H1 (cell line): ENCODE data around the gene PIK3R6. TPM values are rescaled to one million over a fixed set of nuclear protein-coding genes. Genes with fewer than 3 reads are reported as not detected.

Experiments
- CTCF ChIA-PET: fragments of 300-600 bp; sonication (Branson Sonifier 250); formaldehyde crosslinking; loops from one replicate; lab custom pipeline; 2021; ENCODE audit not compliant: partially characterized antibody; lab: Charles Lee
- POLR2A ChIA-PET: fragments of 300-600 bp; sonication (Branson Sonifier 250); formaldehyde crosslinking; loops from one replicate; lab custom pipeline; 2021; ENCODE audit warnings: inconsistent platforms; ENCODE audit not compliant: partially characterized antibody; lab: Charles Lee
- DNase-seq, 2 experiments: peaks; one replicate each; pipeline versions ENCODE4 v3.0.0 to v3.0.0-alpha.2; 2010 to 2022; ENCODE audit warnings: low spot score in 2 of 2, low read depth in 1 of 2, mixed read lengths in 1 of 2
- FAIRE-seq: peaks from 2 replicates; lab custom pipeline; 2011; peaks lifted over from hg19 to GRCh38; lab: Jason Lieb, UNC
- H2AFZ ChIP-seq: 2 replicates; pipeline ENCODE4 v1.8.1; 2012; ENCODE audit warnings: low read length, inconsistent platforms
- H2AK5ac ChIP-seq: 2 replicates; pipeline ENCODE4 v1.6.1; 2013; ENCODE audit warnings: low read depth, low read length
- H2BK120ac ChIP-seq: replicated peaks from 2 replicates; pipeline ENCODE3; 2013; ENCODE audit warnings: low read depth, low read length, inconsistent platforms
- H2BK12ac ChIP-seq: 2 replicates; pipeline ENCODE4 v1.6.1; 2013; ENCODE audit warnings: low read depth, low read length
- H2BK15ac ChIP-seq: 2 replicates; pipeline ENCODE4 v1.6.1; 2013; ENCODE audit warnings: low read length
- H2BK20ac ChIP-seq: 2 replicates; pipeline ENCODE4 v1.6.1; 2013; ENCODE audit warnings: low read length
- H2BK5ac ChIP-seq: 2 replicates; pipeline ENCODE4 v1.6.1; 2013; ENCODE audit warnings: low read depth, low read length
- H3K14ac ChIP-seq: 2 replicates; pipeline ENCODE4 v1.6.1; 2013; ENCODE audit warnings: inconsistent platforms; ENCODE audit not compliant: insufficient read length
- H3K18ac ChIP-seq: 2 replicates; pipeline ENCODE4 v1.6.1; 2013; ENCODE audit warnings: low read length; ENCODE audit errors: extremely low read depth
- H3K23ac ChIP-seq: 2 replicates; pipeline ENCODE4 v1.6.1; 2013; ENCODE audit warnings: inconsistent platforms; ENCODE audit not compliant: insufficient read length
- H3K23me2 ChIP-seq: 2 replicates; pipeline ENCODE4 v1.6.1; 2013; ENCODE audit warnings: low read depth, low read length
- H3K27ac ChIP-seq: 2 replicates; pipeline ENCODE4 v1.6.1; 2011; ENCODE audit warnings: low read depth, low read length, inconsistent platforms
- H3K27me3 ChIP-seq, 4 experiments: replicated peaks in 1 of 4; 1 replicate in 1 of 4; 2 replicates in 3 of 4; pipeline versions ENCODE4 v1.6.1 to v1.8.1; 2011 to 2013; ENCODE audit warnings: low read length in 3 of 4, mild to moderate bottlenecking in 3 of 4, inconsistent platforms in 2 of 4, mixed read lengths in 2 of 4, moderate library complexity in 1 of 4; ENCODE audit not compliant: control insufficient read depth in 3 of 4, insufficient read depth in 3 of 4; ENCODE audit errors: extremely low read depth in 1 of 4
- H3K36me3 ChIP-seq, 4 experiments: 2 replicates each; pipeline versions ENCODE4 v1.6.1 to v1.8.1; 2011 to 2013; ENCODE audit warnings: mild to moderate bottlenecking in 4 of 4, low read length in 3 of 4, moderate library complexity in 2 of 4, control low read depth in 1 of 4, inconsistent platforms in 1 of 4; ENCODE audit not compliant: insufficient read depth in 4 of 4, control insufficient read depth in 2 of 4
- H3K4ac ChIP-seq: replicated peaks from 2 replicates; pipeline ENCODE3; 2013; ENCODE audit warnings: low read length, low read depth, mixed read lengths, inconsistent platforms; ENCODE audit not compliant: insufficient read length
- H3K4me1 ChIP-seq, 4 experiments: replicated peaks in 1 of 4; 1 replicate in 1 of 4; 2 replicates in 3 of 4; pipeline versions ENCODE4 v1.6.1 to v1.8.1; 2011 to 2013; ENCODE audit warnings: low read length in 3 of 4, inconsistent platforms in 2 of 4, mixed read lengths in 1 of 4; ENCODE audit not compliant: insufficient read depth in 4 of 4, control insufficient read depth in 3 of 4
- H3K4me2 ChIP-seq, 2 experiments: 2 replicates each; pipeline versions ENCODE4 v1.6.1 to v1.8.1; 2011 to 2013; ENCODE audit warnings: low read depth in 2 of 2, low read length in 2 of 2, control low read depth in 1 of 2, inconsistent platforms in 1 of 2, mild to moderate bottlenecking in 1 of 2; ENCODE audit not compliant: insufficient read depth in 1 of 2
- H3K4me3 ChIP-seq, 4 experiments: fragments of 200-600, 300-600 bp in 1 of 4; sonication (generic), shearing (Covaris generic), sonication (Bioruptor Twin) in 1 of 4; 2 replicates each; pipeline versions ENCODE4 v1.5.1 to v1.8.1; 2011 to 2016; ENCODE audit warnings: low read length in 4 of 4, low read depth in 3 of 4, control low read depth in 2 of 4, inconsistent platforms in 2 of 4, mild to moderate bottlenecking in 2 of 4, mixed read lengths in 1 of 4, moderate library complexity in 1 of 4; ENCODE audit not compliant: insufficient read depth in 2 of 4; ENCODE audit errors: extremely low read depth in 1 of 4
- H3K56ac ChIP-seq: replicated peaks from 2 replicates; pipeline ENCODE3; 2013; ENCODE audit warnings: low read depth, mild to moderate bottlenecking, mixed read lengths, low read length, inconsistent platforms; ENCODE audit not compliant: insufficient read length
- H3K79me1 ChIP-seq: 2 replicates; pipeline ENCODE4 v1.6.1; 2013; ENCODE audit warnings: low read depth, low read length, control low read depth
- H3K79me2 ChIP-seq, 2 experiments: 2 replicates each; pipeline versions ENCODE4 v1.6.1 to v1.8.1; 2012 to 2013; ENCODE audit warnings: low read length in 2 of 2, mild to moderate bottlenecking in 2 of 2, inconsistent platforms in 1 of 2; ENCODE audit not compliant: insufficient read depth in 2 of 2, control insufficient read depth in 1 of 2
- H3K9ac ChIP-seq, 4 experiments: replicated peaks in 1 of 4; 1 replicate in 1 of 4; 2 replicates in 3 of 4; pipeline versions ENCODE4 v1.6.1 to v1.8.1; 2011 to 2013; ENCODE audit warnings: low read depth in 3 of 4, low read length in 3 of 4, control low read depth in 2 of 4, mild to moderate bottlenecking in 2 of 4, moderate library complexity in 2 of 4, inconsistent platforms in 1 of 4; ENCODE audit errors: extremely low read depth in 1 of 4
- H3K9me3 ChIP-seq, 2 experiments: 2 replicates each; pipeline versions ENCODE4 v1.6.1 to v1.8.1; 2012 to 2013; ENCODE audit warnings: mild to moderate bottlenecking in 2 of 2, moderate library complexity in 2 of 2, control low read depth in 1 of 2, inconsistent platforms in 1 of 2, low read depth in 1 of 2, low read length in 1 of 2, mixed read lengths in 1 of 2; ENCODE audit not compliant: insufficient read depth in 2 of 2
- H4K20me1 ChIP-seq, 2 experiments: replicated peaks in 1 of 2; 2 replicates each; pipeline versions ENCODE3 to v1.8.1; 2011 to 2013; ENCODE audit warnings: inconsistent platforms in 2 of 2, low read length in 2 of 2, mild to moderate bottlenecking in 1 of 2; ENCODE audit not compliant: insufficient read depth in 2 of 2, control insufficient read depth in 1 of 2
- H4K5ac ChIP-seq: 2 replicates; pipeline ENCODE4 v1.6.1; 2013; ENCODE audit warnings: low read length, low read depth, mixed read lengths, inconsistent platforms; ENCODE audit not compliant: insufficient read length
- H4K8ac ChIP-seq: 2 replicates; pipeline ENCODE4 v1.8.0; 2013; ENCODE audit warnings: mild to moderate bottlenecking, moderate library complexity, low read length, inconsistent platforms; ENCODE audit not compliant: insufficient read depth; ENCODE audit errors: extremely low read depth
- H4K91ac ChIP-seq: replicated peaks from 2 replicates; pipeline ENCODE3; 2013; ENCODE audit warnings: low read length, mixed read lengths, inconsistent platforms; ENCODE audit not compliant: insufficient read length
- BACH1 ChIP-seq: IDR thresholded peaks from 2 replicates; pipeline ENCODE4 v1.6.1; 2012; ENCODE audit warnings: low read length, improper control_type of control experiment
- CEBPB ChIP-seq: IDR thresholded peaks from 2 replicates; pipeline ENCODE4 v1.6.1; 2012; ENCODE audit warnings: low read depth, low read length
- CHD1 ChIP-seq: IDR thresholded peaks from 2 replicates; pipeline ENCODE4 v1.6.1; 2012; ENCODE audit warnings: low read depth, low read length, improper control_type of control experiment
- EGR1 ChIP-seq: IDR thresholded peaks from 2 replicates; pipeline ENCODE4 v1.6.1; 2011; ENCODE audit warnings: low read depth, low read length, borderline replicate concordance
- GTF2F1 ChIP-seq: IDR thresholded peaks from 2 replicates; pipeline ENCODE4 v1.6.1; 2012; ENCODE audit warnings: low read depth, low read length, improper control_type of control experiment, borderline replicate concordance
- JUN ChIP-seq: IDR thresholded peaks from 2 replicates; pipeline ENCODE4 v1.6.1; 2011; ENCODE audit warnings: low read depth, mild to moderate bottlenecking, improper control_type of control experiment, low read length
- KDM4A ChIP-seq: IDR thresholded peaks from one replicate; pipeline ENCODE4 v1.7.1; 2012; ENCODE audit warnings: low read depth, mild to moderate bottlenecking, moderate library complexity, low read length, inconsistent platforms; ENCODE audit not compliant: severe bottlenecking
- PHF8 ChIP-seq: fragments of 200-600 bp; sonication (generic); conservative IDR thresholded peaks from 2 replicates; pipeline ENCODE4 v1.7.1; 2012; ENCODE audit warnings: low read depth, mild to moderate bottlenecking, inconsistent platforms, low read length, moderate library complexity
- POLR2AphosphoS5 ChIP-seq: IDR thresholded peaks from 2 replicates; pipeline ENCODE4 v1.6.1; 2011; ENCODE audit warnings: low read depth, low read length
- RAD21 ChIP-seq, 2 experiments: IDR thresholded peaks in 1 of 2; conservative IDR thresholded peaks in 1 of 2; 2 replicates each; pipeline ENCODE4 v1.6.1; 2011; ENCODE audit warnings: low read depth in 2 of 2, low read length in 2 of 2, improper control_type of control experiment in 1 of 2, inconsistent platforms in 1 of 2, mild to moderate bottlenecking in 1 of 2, moderate library complexity in 1 of 2
- RBBP5 ChIP-seq: IDR thresholded peaks from 2 replicates; pipeline ENCODE4 v1.7.1; 2012; ENCODE audit warnings: low read depth, mild to moderate bottlenecking, inconsistent platforms, low read length, moderate library complexity, borderline replicate concordance
- RXRA ChIP-seq: IDR thresholded peaks from 2 replicates; pipeline ENCODE4 v1.6.1; 2011; ENCODE audit warnings: low read depth, mild to moderate bottlenecking, low read length, moderate library complexity; ENCODE audit not compliant: insufficient read depth
- SIRT6 ChIP-seq: IDR thresholded peaks from one replicate; pipeline ENCODE4 v1.7.1; 2012; ENCODE audit warnings: low read length, inconsistent platforms
- SRF ChIP-seq: IDR thresholded peaks from 2 replicates; pipeline ENCODE4 v1.6.1; 2011; ENCODE audit warnings: mild to moderate bottlenecking, low read depth, low read length, moderate library complexity
- WGBS, 2 experiments: shearing (Covaris generic) in 1 of 2; methylation state at CpG; one replicate each; pipeline versions ENCODE4 v1.1.6 to v1.1.7; 2013 to 2015; ENCODE audit warnings: low lambda C conversion rate in 2 of 2, mixed read lengths in 2 of 2, inconsistent platforms in 1 of 2, low coverage in 1 of 2, missing lambda C conversion rate in 1 of 2; ENCODE audit not compliant: insufficient replicate concordance in 2 of 2, insufficient coverage in 1 of 2, insufficient read length in 1 of 2; ENCODE audit errors: extremely low coverage in 1 of 2, missing lambda C conversion rate in 1 of 2; 5-methylcytosine and 5-hydroxymethylcytosine counted together
- polyA plus RNA-seq, 7 experiments: library from polyadenylated mRNA; depleted of rRNA in 3 of 7; stranded (reverse) in 5 of 7; unstranded in 2 of 7; fragments of >200 nt in 5 of 7; fragments of 200-250 nt in 2 of 7; gene quantifications; 1 replicate in 5 of 7; 2 replicates in 1 of 7; 4 replicates in 1 of 7; pipeline versions ENCODE4 v1.2.1 to v1.2.3, GENCODE V29; 2011 to 2013; ENCODE audit warnings: missing spikeins in 2 of 7, mixed read lengths in 2 of 7
- total RNA-seq: library from RNA; stranded (reverse); fragmentation: NEBNext Ultra II Directional; extraction: Animal tissue kit (Norgen Biotek cat#: 25700); gene quantifications from 2 replicates; pipeline ENCODE4 v1.2.1, GENCODE V29; 2021

Gene PIK3R6
- total and polyA plus RNA-seq, 2 of the 8 experiments (the other 6 are each of a cell fraction or from before 2014, with no cell fraction given), result 0.24 to 1.2 TPM

DNA sequence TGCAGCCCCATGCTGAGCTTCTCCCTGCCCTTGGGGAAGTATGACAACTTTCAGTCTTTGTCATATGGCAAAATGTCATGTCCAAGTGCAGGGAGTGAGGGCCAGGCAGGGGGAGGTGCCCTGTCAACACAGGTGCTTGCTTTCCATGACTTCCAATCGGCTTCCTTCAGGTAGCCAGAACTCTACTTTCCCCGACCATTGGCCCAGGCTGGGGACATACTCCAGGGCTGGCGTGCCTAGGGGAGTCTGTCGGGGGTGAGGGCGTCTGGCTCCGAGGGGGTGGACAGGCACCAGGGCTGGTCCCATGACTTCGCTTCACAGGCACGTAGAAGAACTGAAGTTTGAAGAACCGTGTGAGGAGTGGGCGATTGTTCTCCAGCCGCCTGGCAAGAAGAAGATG lies 19.8 kb upstream of the PIK3R6 start:
- Histone ChIP-seq H2BK5ac (no peak overlapping the region), H4K20me1 (no peaks in the 10 kb centered on the region), H3K9me3 (no peaks in the 10 kb centered on the region; a peak in 1 of 4 replicates), H2AFZ (no peak overlapping the region), H2BK20ac (no peak overlapping the region), H4K8ac (no peak overlapping the region), H3K79me2 (no peaks in the 10 kb centered on the region), H2BK15ac (no peak overlapping the region), H2BK12ac (no peak overlapping the region), H3K27me3 (no peaks in the 10 kb centered on the region), H4K5ac (no peak overlapping the region), H3K4me2 (no peak overlapping the region), H3K4me3 (no peak overlapping the region), H3K23ac (no peak overlapping the region), H3K18ac (no peak overlapping the region), H2AK5ac (no peak overlapping the region)
- DNase-seq, result no peak
- ChIA-PET CTCF (interaction anchor here (1.2 to 10.4 kb wide), 5 partner anchors 8 to 257 kb away, joined by 4 to 107 read pairs (median 12); partner anchors contain the start of gene MFSD6L), POLR2A (no interaction called here)
- 91% methylated on average over 11 of the region's 11 CpGs; no CpG with 5 or more reads in 1 of the 2 experiments for WGBS, 2 experiments
- TF ChIP-seq PHF8, result no peak
- no peak for TF ChIP-seq RXRA
- no peak for TF ChIP-seq SIRT6
- TF ChIP-seq SRF, result no peak
- TF ChIP-seq EGR1, result no peak
- TF ChIP-seq RBBP5, result no peak
- no peak for TF ChIP-seq CEBPB
- no peak for TF ChIP-seq KDM4A
- TF ChIP-seq BACH1, result no peak
- no peak for TF ChIP-seq POLR2AphosphoS5
- no peak for TF ChIP-seq GTF2F1
- TF ChIP-seq CHD1, result no peak
- no peak for TF ChIP-seq RAD21 (IDR thresholded peaks at IDR 0.05 in 1 of 2, conservative IDR thresholded peaks at IDR 0.05 in 1 of 2; ENCODE audit: low read depth in 2 of 2, low read length in 2 of 2)
- TF ChIP-seq JUN, result no peak
- TF ChIP-seq, all 59 proteins: peak for 0
- Histone ChIP-seq H3K4ac (no peak overlapping the region), H4K91ac (no peak overlapping the region), H3K36me3 (no peaks in the 10 kb centered on the region), H2BK120ac (no peak overlapping the region), H3K23me2 (no peaks in the 10 kb centered on the region), H3K9ac (no peak overlapping the region), H3K56ac (no peak overlapping the region), H3K79me1 (no peaks in the 10 kb centered on the region), H3K4me1 (peaks cover 0 to 9% (median 3%) of the 10 kb centered on the region in 4 experiments; a peak in 3 of 7 replicates), H3K14ac (no peak overlapping the region), H3K27ac (no peak overlapping the region)
- FAIRE-seq, result no peak
